ENCODE data around the gene CDH23.

Gene CDH23

GRCh38 chr10:71799608-71800453 lies 403.1 kb downstream of the CDH23 start:
- DNase-seq (ENCODE audit: low read depth) = no peak

GRCh38 chr10:71801361-71801760 lies 404.6 kb downstream of the CDH23 start:
- no peak for DNase-seq (ENCODE audit: low read depth)

- DNase-seq (ENCODE audit: low read depth) = no peak
Measured at GRCh38 chr10:71802235-71802634, 405.5 kb downstream of the CDH23 start.

GRCh38 chr10:71802715-71803488 lies 406.2 kb downstream of the CDH23 start:
- DNase-seq (ENCODE audit: low read depth) = no peak

GRCh38 chr10:71804077-71804476 lies 407.4 kb downstream of the CDH23 start:
- DNase-seq (ENCODE audit: low read depth) = no peak

- DNase-seq (ENCODE audit: low read depth) = no peak
Measured at GRCh38 chr10:71805776-71806703, 409.3 kb downstream of the CDH23 start.

GRCh38 chr10:71806704-71807556 lies 410.2 kb downstream of the CDH23 start:
- DNase-seq (ENCODE audit: low read depth) = no peak

GRCh38 chr10:71807557-71808510 lies 411.1 kb downstream of the CDH23 start:
- no peak for DNase-seq (ENCODE audit: low read depth)

GRCh38 chr10:71809628-71810027 lies 412.9 kb downstream of the CDH23 start:
- no peak for DNase-seq (ENCODE audit: low read depth)

- DNase-seq (ENCODE audit: low read depth) = no peak
Measured at GRCh38 chr10:71810048-71810750, 413.5 kb downstream of the CDH23 start.

GRCh38 chr10:71811351-71811750 lies 414.6 kb downstream of the CDH23 start:
- no peak for DNase-seq (ENCODE audit: low read depth)

GRCh38 chr10:71812016-71812912 lies 415.5 kb downstream of the CDH23 start:
- DNase-seq (ENCODE audit: low read depth) = peak; percentile 67

- DNase-seq (ENCODE audit: low read depth) = no peak
Measured at GRCh38 chr10:71812913-71813590, 416.3 kb downstream of the CDH23 start.

GRCh38 chr10:71814922-71815411 lies 418.2 kb downstream of the CDH23 start:
- no peak for DNase-seq (ENCODE audit: low read depth)

GRCh38 chr10:71815515-71816130 lies 418.9 kb downstream of the CDH23 start:
- no peak for DNase-seq (ENCODE audit: low read depth)

- DNase-seq (ENCODE audit: low read depth) = no peak
Measured at GRCh38 chr10:71816421-71816851, 419.7 kb downstream of the CDH23 start.
